ENCODE data around the gene USP6NL.

Gene USP6NL

DNA sequence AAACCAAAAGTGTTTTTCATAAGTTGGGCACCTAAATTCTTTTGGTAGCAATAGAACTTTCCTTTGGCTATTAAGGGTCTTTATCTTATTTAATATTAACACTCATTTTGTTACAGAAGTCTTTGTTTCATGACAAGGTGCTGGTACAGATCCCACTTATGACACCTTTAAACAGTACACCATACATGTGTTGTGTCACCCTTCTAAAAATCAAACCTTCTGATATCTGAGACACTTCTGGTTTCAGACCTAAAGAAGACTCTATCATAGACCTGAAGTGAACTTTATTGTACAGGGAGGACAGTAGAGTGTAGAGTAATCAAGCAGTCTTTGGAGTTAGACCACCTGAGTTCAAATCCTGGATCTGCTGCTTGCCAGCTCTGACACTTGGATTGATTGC is 5.8 kb upstream of the USP6NL start:
- Histone ChIP-seq H4K20me1 (ENCODE audit: insufficient read depth, low read length) (no peaks in the 10 kb centered on the region), H3K27ac (ENCODE audit: low read length) (no peak overlapping the region), H3K9me3 (ENCODE audit: insufficient read depth, low read length, severe bottlenecking) (peaks cover 4% of the 10 kb centered on the region), H3K4me3 (ENCODE audit: low read depth in 1 of 2, low read length in 2 of 2) (no peak overlapping the region), H3K4me1 (ENCODE audit: insufficient read depth, low read length) (peaks cover 7% of the 10 kb centered on the region), H2AFZ (ENCODE audit: low read depth, low read length) (no peak overlapping the region), H3K9ac (ENCODE audit: low read depth, low read length) (no peak overlapping the region), H3K27me3 (ENCODE audit: insufficient read depth, low read length, poor library complexity) (no peaks in the 10 kb centered on the region), H3K36me3 (ENCODE audit: insufficient read depth, low read length) (no peaks in the 10 kb centered on the region), H3K79me2 (ENCODE audit: insufficient read depth, low read length) (no peaks in the 10 kb centered on the region), H3K4me2 (ENCODE audit: insufficient read depth, low read length) (no peak overlapping the region)
- ATAC-seq (ENCODE audit: insufficient read depth, low read depth) (no peak), DNase-seq (no peak)
- TF ChIP-seq, protein P1, sequence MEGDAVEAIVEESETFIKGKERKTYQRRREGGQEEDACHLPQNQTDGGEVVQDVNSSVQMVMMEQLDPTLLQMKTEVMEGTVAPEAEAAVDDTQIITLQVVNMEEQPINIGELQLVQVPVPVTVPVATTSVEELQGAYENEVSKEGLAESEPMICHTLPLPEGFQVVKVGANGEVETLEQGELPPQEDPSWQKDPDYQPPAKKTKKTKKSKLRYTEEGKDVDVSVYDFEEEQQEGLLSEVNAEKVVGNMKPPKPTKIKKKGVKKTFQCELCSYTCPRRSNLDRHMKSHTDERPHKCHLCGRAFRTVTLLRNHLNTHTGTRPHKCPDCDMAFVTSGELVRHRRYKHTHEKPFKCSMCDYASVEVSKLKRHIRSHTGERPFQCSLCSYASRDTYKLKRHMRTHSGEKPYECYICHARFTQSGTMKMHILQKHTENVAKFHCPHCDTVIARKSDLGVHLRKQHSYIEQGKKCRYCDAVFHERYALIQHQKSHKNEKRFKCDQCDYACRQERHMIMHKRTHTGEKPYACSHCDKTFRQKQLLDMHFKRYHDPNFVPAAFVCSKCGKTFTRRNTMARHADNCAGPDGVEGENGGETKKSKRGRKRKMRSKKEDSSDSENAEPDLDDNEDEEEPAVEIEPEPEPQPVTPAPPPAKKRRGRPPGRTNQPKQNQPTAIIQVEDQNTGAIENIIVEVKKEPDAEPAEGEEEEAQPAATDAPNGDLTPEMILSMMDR (IDR thresholded peaks at IDR 0.05; ENCODE audit: borderline replicate concordance, extremely low read depth, low read length, poor library complexity, severe bottlenecking): no peak
- TF ChIP-seq EZH2 (IDR thresholded peaks at IDR 0.05; ENCODE audit: borderline replicate concordance, low read depth, low read length, severe bottlenecking): no peak

DNA sequence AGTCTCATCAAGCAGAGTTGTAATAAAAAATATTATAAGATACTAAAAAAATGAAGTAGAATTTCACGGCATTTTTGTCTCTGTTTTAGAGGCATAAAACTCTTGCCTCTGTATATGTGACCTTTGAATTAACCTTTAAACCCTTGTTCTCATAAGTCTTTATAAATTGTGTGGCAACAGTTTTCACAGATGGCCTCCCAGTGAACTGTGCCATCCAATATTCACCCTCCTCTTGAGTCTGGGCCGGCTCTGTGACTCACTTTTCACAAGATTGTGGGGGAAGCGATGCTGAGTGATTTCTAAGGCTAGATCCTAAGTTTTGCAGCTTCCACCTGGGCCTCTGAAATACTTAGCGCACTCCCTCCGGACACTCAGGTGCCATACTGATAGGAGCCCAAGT is 4.6 kb upstream of the USP6NL start:
- no peak for DNase-seq
- TF ChIP-seq EZH2 (IDR thresholded peaks at IDR 0.05; ENCODE audit: borderline replicate concordance, low read depth, low read length, severe bottlenecking): no peak
- TF ChIP-seq, protein P1 (IDR thresholded peaks at IDR 0.05; ENCODE audit: borderline replicate concordance, extremely low read depth, low read length, poor library complexity, severe bottlenecking): no peak

DNA sequence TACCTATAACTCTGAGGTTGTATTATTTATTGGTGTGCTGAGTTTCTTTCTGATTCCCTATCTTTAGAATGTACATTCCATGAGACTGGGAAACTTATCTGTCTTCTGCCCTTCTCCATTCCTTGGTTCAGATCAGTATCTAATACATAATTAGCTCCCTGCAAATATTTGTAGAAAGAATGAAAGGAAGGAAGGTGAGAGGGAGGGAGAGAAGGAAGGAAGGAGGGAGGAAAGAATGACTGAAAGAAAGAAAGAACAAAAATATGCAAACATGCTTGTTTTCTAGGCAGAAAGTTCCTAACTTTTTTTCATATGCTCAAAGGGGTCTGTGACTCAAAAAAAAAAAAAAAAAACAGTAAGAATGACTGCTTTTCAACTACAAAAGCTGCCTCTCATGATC is 3.9 kb upstream of the USP6NL start:
- ATAC-seq (ENCODE audit: insufficient read depth, low read depth) (no peak), DNase-seq (no peak)
- Histone ChIP-seq H4K20me1 (ENCODE audit: insufficient read depth, low read length) (no peaks in the 10 kb centered on the region), H3K4me3 (ENCODE audit: low read depth in 1 of 2, low read length in 2 of 2) (no peak overlapping the region), H3K27ac (ENCODE audit: low read length) (no peak overlapping the region), H3K27me3 (ENCODE audit: insufficient read depth, low read length, poor library complexity) (no peaks in the 10 kb centered on the region), H3K4me2 (ENCODE audit: insufficient read depth, low read length) (no peak overlapping the region), H2AFZ (ENCODE audit: low read depth, low read length) (no peak overlapping the region), H3K4me1 (ENCODE audit: insufficient read depth, low read length) (peaks cover 15% of the 10 kb centered on the region), H3K9me3 (ENCODE audit: insufficient read depth, low read length, severe bottlenecking) (peaks cover 4% of the 10 kb centered on the region), H3K79me2 (ENCODE audit: insufficient read depth, low read length) (peaks cover 6% of the 10 kb centered on the region), H3K36me3 (ENCODE audit: insufficient read depth, low read length) (no peaks in the 10 kb centered on the region; the same call in 1 of the 2 replicates), H3K9ac (ENCODE audit: low read depth, low read length) (no peak overlapping the region)
- TF ChIP-seq, protein P1 (IDR thresholded peaks at IDR 0.05; ENCODE audit: borderline replicate concordance, extremely low read depth, low read length, poor library complexity, severe bottlenecking): no peak
- no peak for TF ChIP-seq EZH2 (IDR thresholded peaks at IDR 0.05; ENCODE audit: borderline replicate concordance, low read depth, low read length, severe bottlenecking)

More for the DNA sequence above, 4.6 kb upstream of the USP6NL start:
- no peaks in the 10 kb centered on the region for H3K27me3 ChIP-seq (ENCODE audit: insufficient read depth, low read length, poor library complexity)
- no peak overlapping the region for H3K4me3 ChIP-seq (ENCODE audit: low read depth in 1 of 2, low read length in 2 of 2)
- no peaks in the 10 kb centered on the region; the same call in 1 of the 2 replicates for H3K79me2 ChIP-seq (ENCODE audit: insufficient read depth, low read length)
- ATAC-seq (ENCODE audit: insufficient read depth, low read depth): no peak
- H3K4me2 ChIP-seq (ENCODE audit: insufficient read depth, low read length): no peak overlapping the region
- no peaks in the 10 kb centered on the region; the same call in 1 of the 2 replicates for H3K36me3 ChIP-seq (ENCODE audit: insufficient read depth, low read length)
- no peaks in the 10 kb centered on the region for H4K20me1 ChIP-seq (ENCODE audit: insufficient read depth, low read length)
- H3K27ac ChIP-seq (ENCODE audit: low read length): no peak overlapping the region
- no peak overlapping the region for H3K9ac ChIP-seq (ENCODE audit: low read depth, low read length)
- H2AFZ ChIP-seq (ENCODE audit: low read depth, low read length): no peak overlapping the region
- peaks cover 13% of the 10 kb centered on the region for H3K4me1 ChIP-seq (ENCODE audit: insufficient read depth, low read length)
- peaks cover 4% of the 10 kb centered on the region for H3K9me3 ChIP-seq (ENCODE audit: insufficient read depth, low read length, severe bottlenecking)

Data from DND-41 (cell line).